Measurements from ENCODE around the gene SCAPER.
"Not testable (repeated sequence)": the region's sequence is repeated elsewhere in the genome, so short reads cannot be mapped to it uniquely, and the experiment has no call there.

SCAPER gene

GRCh38 chr15:76309601-76310330 lies 595.4 kb downstream of the SCAPER start:
- FAIRE-seq, result no peak

- no peak for FAIRE-seq
Observed at GRCh38 chr15:76303909-76304308, 601.2 kb downstream of the SCAPER start.

- no peak for FAIRE-seq
Observed at GRCh38 chr15:76299786-76300185, 605.4 kb downstream of the SCAPER start.

- FAIRE-seq, result no peak
Observed at GRCh38 chr15:76298986-76299385, 606.2 kb downstream of the SCAPER start.

GRCh38 chr15:76297951-76298350 lies 607.2 kb downstream of the SCAPER start:
- not testable (repeated sequence) for FAIRE-seq
